ENCODE data around the gene LHFPL2.

Gene LHFPL2

GRCh38 chr5:78543916-78544315 is 104.7 kb downstream of the LHFPL2 start:
- no peak overlapping the region for H3K27ac ChIP-seq (replicated peaks)
- H3K4me3 ChIP-seq (replicated peaks; ENCODE audit: insufficient read depth, low read length) = no peak overlapping the region

GRCh38 chr5:78543292-78543691 is 105.3 kb downstream of the LHFPL2 start:
- H3K27ac ChIP-seq (replicated peaks) = no peak overlapping the region
- no peak for TF ChIP-seq REST (IDR thresholded peaks at IDR 0.05; ENCODE audit: insufficient replicate concordance, low read depth)
- TF ChIP-seq GABPA (IDR thresholded peaks at IDR 0.05; ENCODE audit: low read depth) = no peak
- no peak for TF ChIP-seq POLR2AphosphoS5 (IDR thresholded peaks at IDR 0.05; ENCODE audit: low read depth)
- TF ChIP-seq CTCF (IDR thresholded peaks at IDR 0.05; ENCODE audit: insufficient read depth, low read length) = no peak
- TF ChIP-seq SPI1 (IDR thresholded peaks at IDR 0.05; ENCODE audit: borderline replicate concordance, low read depth) = no peak
- no peaks in the 10 kb centered on the region for H3K27me3 ChIP-seq (ENCODE audit: insufficient read depth, poor library complexity, severe bottlenecking)
- H3K4me3 ChIP-seq (replicated peaks; ENCODE audit: insufficient read depth, low read length) = no peak overlapping the region
- DNase-seq (ENCODE audit: low read depth in 1 of 2, low spot score in 1 of 2) = no peak

More at GRCh38 chr5:78543916-78544315, 104.7 kb downstream of the LHFPL2 start:
- H3K27me3 ChIP-seq (ENCODE audit: insufficient read depth, poor library complexity, severe bottlenecking) = no peaks in the 10 kb centered on the region
- no peak for TF ChIP-seq POLR2AphosphoS5 (IDR thresholded peaks at IDR 0.05; ENCODE audit: low read depth)
- TF ChIP-seq CTCF (IDR thresholded peaks at IDR 0.05; ENCODE audit: insufficient read depth, low read length) = no peak
- no peak for TF ChIP-seq SPI1 (IDR thresholded peaks at IDR 0.05; ENCODE audit: borderline replicate concordance, low read depth)
- TF ChIP-seq REST (IDR thresholded peaks at IDR 0.05; ENCODE audit: insufficient replicate concordance, low read depth) = no peak
- no peak for TF ChIP-seq GABPA (IDR thresholded peaks at IDR 0.05; ENCODE audit: low read depth)
- no peak for DNase-seq (ENCODE audit: low read depth in 1 of 2, low spot score in 1 of 2)

- Histone ChIP-seq H3K27ac (replicated peaks) (no peak overlapping the region), H3K4me3 (replicated peaks; ENCODE audit: insufficient read depth, low read length) (no peak overlapping the region), H3K27me3 (ENCODE audit: insufficient read depth, poor library complexity, severe bottlenecking) (no peaks in the 10 kb centered on the region)
- DNase-seq (ENCODE audit: low read depth in 1 of 2, low spot score in 1 of 2) = no peak
- TF ChIP-seq SPI1 (IDR thresholded peaks at IDR 0.05; ENCODE audit: borderline replicate concordance, low read depth) (no peak), GABPA (IDR thresholded peaks at IDR 0.05; ENCODE audit: low read depth) (no peak), POLR2AphosphoS5 (IDR thresholded peaks at IDR 0.05; ENCODE audit: low read depth) (no peak), CTCF (IDR thresholded peaks at IDR 0.05; ENCODE audit: insufficient read depth, low read length) (no peak), REST (IDR thresholded peaks at IDR 0.05; ENCODE audit: insufficient replicate concordance, low read depth) (no peak)
These were observed 106.2 kb downstream of the LHFPL2 start for GRCh38 chr5:78542321-78542840.
